A204.1 (cell line): ENCODE measurements around the gene CD300LB.
"Not testable (repeated sequence)": the region's sequence is repeated elsewhere in the genome, so short reads cannot be mapped to it uniquely, and the experiment has no call there.

Experiments
- FAIRE-seq: peaks from 2 replicates; lab custom pipeline; 2012; peaks lifted over from hg19 to GRCh38; lab: Jason Lieb, UNC

CD300LB gene

GRCh38 chr17:74531231-74531761 is at the start of gene CD300LB:
TSS of gene CD300LB (minus strand) at chr17:74531475. CDS start at chr17:74531350, 125 bp downstream.
- no peak for FAIRE-seq

GRCh38 chr17:74579900-74580299 is 48.6 kb upstream of the CD300LB start:
- FAIRE-seq = no peak

DNA sequence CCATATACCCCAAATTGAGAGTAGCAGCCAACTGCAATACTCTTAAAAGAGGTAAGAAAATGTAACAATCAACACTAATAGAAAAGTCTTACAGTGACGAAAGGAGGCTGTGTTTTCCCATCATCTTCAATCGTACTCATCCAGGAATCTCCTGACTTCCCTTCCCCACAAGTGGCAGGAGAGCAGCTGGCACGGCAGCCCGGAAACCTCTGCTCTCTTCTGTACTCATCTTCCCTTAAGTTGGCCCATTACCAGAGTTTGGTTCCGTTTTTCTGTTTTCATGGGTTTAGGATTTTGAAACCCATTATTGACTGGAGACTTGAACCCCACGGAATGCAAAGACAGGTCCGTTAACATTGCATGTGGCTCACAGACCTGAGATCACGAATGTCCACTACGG is 47.7 kb upstream of the CD300LB start:
- FAIRE-seq = no peak

- no peak for FAIRE-seq
These were observed 43.3 kb upstream of the CD300LB start for GRCh38 chr17:74574489-74575142.

DNA sequence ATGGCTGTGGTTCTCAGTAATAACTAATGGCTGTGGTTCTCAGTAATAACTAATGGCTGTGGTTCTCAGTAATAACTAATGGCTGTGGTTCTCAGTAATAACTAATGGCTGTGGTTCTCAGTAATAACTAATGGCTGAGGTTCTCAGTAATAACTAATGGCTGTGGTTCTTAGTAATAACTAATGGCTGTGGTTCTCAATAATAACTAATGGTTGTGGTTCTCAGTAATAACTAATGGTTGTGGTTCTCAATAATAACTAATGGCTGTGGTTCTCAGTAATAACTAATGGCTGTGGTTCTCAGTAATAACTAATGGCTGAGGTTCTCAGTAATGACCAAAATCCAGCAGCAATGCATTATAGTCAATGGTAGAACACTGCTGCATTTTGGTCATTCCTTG is 42.4 kb upstream of the CD300LB start:
- FAIRE-seq = not testable (repeated sequence)

- no peak for FAIRE-seq
These were observed 41.9 kb upstream of the CD300LB start for GRCh38 chr17:74573169-74573568.

- no peak for FAIRE-seq
These were observed 40.5 kb upstream of the CD300LB start for GRCh38 chr17:74571621-74572270.

DNA sequence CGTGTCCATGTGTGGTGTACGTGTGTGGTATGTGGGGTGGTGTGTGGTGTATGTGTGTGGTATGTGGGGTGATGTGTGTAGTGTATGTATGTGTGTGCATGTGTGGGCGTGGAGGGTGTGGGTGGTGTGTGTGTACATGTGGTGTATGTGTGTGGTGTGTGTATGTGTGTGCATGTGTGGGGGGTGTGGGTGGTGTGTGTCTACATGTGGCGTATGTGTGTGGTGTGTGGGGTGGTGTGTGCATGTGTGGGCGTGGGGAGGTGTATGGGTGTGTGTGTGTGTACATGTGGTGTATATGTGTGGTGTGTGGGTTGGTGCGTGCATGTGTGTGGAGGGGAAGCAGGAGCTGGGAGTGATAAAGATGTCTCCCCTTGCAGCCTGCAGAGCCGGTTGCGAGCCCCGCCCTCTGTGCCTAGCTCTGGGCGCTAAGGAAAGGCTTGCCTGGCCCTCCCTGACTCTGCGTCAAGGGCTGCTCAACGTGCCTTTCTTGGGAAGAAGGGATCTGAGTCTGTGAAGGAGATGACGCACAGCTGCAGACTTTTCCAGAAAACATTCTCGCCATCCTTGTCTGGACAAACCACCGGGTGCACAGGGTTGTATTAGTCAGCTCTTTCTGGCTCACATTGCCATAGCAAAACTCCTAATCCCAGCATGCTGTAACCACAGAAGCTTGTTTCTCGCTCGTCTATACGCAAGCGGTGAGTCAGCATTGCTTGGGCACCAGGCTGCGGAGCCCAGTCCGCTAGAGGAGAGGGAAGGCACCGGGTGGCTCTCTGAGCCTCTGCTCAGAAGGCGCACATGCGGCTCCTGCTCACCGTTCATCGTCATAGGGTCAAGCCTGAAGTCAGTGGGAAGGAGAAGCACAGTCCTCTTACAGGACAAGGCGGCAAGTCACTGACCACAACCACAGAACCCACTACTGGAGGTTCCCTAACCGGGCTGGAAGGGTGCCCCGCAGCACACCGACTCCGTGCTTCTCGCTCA is 38.0 kb upstream of the CD300LB start:
- no peak for FAIRE-seq

DNA sequence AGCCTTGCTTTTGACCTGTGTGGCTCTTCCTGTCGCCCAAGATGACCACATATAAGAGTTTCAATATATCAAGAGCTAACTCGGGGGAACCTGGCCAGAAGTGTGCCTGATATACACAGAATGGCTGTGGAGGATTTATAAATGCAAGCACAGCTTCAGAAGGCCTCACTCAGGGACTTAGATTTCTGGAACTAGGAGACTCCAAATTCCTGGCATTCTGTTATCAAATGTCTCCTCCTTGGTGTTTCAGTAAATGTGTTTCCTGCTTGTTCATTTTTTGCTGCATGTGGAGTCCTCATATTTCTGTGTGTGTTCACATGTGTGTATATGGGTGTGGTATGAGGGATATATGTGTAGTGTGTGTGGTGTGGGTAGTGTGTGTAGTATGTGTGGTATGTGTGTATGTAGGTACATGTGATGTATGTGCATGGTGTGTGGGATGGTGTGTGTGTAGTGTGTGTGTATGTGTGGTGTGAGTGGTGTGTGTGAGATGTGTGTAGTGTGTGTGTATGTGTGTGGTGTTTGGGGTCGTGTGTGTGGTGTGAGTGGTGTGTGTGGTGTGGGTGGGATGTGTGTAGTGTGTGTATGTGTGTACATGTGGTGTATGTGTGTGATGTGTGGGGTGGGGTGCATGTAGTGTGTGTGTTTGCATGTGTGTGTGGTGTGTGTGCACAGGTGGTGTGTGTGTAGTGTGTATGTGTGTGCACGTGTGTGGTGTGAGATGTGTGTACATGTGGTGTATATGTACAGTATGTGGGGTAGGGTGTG is 37.0 kb upstream of the CD300LB start:
- no peak for FAIRE-seq

DNA sequence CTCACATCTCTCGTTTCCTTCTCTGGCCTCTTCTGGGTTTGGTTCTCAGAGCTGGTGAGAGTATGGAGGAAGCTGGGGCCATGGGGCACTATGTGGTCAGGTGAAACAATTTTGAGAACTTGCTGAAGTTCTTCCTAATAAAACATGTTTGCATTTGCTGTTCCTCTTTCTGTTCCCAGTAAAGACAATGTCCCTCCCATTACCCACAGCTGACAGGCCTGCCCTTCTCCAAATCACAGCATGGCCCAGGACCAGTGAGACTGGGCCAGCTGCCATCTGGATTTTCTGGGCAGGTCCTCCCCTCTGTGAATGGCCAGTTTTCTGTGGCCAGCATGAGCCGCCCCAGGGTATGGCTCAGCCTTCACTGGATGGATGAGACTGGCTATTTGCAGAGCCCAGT is 36.1 kb upstream of the CD300LB start, which contains the start of gene CD300H:
CD300H (minus strand) TSS at position 113 of the 400 bp plus-strand sequence.
- no peak for FAIRE-seq

DNA sequence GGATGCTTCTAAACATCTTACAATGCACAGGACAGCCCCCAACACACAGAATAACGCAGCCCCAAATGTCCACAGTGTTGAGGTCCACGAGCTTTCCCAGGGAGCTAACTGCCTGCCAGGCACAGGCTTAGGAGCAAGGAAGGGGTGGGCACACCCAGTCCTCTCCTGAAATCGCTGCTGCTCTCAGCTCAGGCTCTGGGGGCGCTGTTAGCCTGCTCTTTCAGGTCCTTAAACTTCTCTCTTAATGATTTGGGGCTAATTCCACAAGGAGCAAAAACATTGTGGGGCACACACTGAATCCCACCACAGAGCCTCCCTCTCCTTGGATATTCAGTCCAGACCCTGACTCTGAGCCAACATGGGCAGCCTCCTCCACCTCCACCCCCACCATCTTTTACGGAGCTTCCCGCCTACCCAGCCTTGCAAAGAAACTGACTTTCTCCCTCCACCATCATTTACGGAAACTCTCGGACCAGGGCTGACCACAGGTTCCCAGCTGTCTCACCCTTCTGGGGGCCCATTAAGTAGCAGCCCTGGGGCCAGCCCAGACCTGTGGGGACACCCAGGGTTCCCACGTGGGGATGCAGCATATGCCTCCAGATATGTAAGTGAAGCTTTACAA is 35.0 kb upstream of the CD300LB start:
- no peak for FAIRE-seq

DNA sequence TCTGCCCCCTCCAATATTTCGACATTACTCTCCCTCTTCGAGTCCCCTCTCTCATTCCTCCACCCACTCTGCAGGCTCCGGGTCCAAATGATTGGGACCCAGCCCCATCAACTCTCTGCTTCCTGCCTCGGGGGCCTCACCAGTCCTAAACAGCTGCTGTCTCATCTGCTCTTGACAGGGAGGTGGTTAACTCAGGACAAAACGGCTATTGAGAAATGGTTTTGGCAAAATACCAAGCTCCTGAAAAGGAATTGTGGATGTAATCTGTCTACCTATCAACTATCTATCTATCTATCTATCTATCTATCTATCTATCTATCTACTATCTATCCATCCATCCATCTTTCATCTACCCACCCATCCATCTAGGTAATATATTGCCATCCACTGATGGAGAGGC is 33.9 kb upstream of the CD300LB start:
- FAIRE-seq = no peak

DNA sequence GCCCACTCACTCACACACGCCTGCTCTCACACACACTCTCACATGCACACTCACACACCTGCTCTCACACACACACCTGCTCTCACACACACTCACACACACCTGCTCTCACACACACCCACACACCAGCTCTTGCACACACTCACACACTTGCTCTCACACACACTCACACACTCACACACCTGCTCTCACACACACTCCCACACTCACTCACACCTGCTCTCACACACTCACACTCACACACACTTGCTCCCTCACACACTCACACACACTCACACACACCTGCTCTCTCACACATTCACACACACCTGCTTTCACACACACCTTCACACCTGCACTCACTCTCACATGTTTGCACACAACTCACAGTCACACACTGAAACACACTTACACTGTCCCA is 32.1 kb upstream of the CD300LB start:
- no peak for FAIRE-seq

- FAIRE-seq = no peak
These were observed 30.3 kb upstream of the CD300LB start for GRCh38 chr17:74561586-74561985.

GRCh38 chr17:74558882-74559519 is 27.7 kb upstream of the CD300LB start:
- no peak for FAIRE-seq

DNA sequence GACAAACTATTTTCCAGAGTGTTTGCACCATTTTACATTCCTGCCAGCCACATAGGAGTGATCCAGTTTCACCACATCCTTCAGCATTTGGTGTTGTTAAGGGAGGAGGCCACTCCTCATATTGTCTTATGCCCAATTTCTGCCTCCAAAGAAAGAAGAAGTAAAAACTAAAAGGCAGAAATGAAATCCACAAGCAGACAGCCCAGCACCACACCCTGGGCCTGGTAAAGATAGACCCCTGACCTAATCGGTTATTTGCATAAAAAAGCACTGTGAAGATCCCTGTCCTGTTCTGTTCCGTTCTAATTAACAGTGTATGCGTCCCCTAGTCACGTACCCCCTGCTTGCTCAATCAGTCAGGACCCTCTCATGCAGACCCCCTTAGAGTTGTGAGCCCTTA is 27.1 kb upstream of the CD300LB start:
- not testable (repeated sequence) for FAIRE-seq

DNA sequence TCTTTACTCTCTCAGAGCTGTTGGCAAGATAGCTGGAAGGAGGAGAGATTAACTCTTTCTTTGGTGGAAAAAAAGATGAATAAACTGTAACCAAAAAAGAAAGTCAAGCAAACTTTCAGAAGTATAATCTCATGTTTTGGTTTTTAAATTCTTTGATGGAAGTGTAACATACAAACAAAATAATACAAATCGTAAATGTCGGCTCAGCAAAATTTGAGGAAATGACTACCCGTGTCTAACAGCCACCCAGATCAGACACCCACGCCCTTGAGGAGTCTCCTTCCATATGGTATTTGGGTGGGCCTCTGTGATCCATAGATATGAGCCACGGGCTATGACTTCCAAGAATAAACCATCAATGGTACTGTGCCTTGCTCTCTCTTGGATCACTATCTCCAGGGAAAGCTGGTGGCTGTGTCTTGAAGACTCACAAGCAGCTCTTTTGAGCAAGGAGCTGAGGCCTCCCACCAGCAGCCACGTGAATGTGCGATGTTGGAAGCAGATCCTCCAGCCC is 24.2 kb upstream of the CD300LB start:
- FAIRE-seq = no peak

GRCh38 chr17:74554909-74555308 is 23.6 kb upstream of the CD300LB start:
- FAIRE-seq = no peak

- FAIRE-seq = no peak
These were observed 20.8 kb upstream of the CD300LB start for GRCh38 chr17:74552037-74552436.

DNA sequence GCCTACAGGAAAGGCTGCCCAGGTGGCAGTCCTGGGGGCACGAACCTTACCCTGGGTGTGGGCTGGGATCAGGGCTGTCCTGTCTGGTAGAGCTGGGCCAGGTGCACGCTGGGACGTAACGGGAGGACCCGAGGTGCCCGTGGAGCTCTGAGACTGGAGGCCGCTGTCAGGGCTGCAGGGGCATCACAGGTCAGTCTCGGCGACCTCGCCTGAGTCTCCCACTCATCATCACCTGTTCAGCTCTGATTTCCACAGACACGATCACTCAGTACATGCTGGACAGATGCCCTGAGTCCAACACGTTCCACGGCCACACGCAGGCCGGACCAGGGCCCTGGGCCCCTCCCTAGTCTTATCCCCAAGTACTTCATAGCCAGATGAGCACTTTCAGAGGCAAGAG is 19.3 kb upstream of the CD300LB start:
- no peak for FAIRE-seq

DNA sequence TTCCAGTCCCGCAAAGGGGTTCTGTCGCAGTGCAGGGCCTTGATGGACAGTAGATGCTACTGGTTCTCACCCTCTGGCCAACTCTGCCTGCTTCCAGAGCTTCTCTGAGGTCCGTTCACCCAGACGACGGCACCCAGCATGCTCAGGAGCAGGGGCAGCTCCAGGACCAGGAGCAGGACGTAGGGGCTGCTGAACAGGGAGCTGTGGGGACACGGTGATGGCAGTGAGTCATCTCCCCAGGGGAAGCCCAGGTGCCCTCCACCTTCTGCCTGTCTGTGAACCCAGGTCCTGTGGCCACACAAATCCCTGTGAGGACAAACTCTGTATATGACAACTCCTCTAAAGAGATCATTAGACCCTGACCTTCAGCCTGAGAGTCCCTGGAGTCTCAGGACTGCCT is 18.1 kb upstream of the CD300LB start:
- no peak for FAIRE-seq
